ENCODE data around the gene ENTREP1.
A peak's percentile ranks its signal among the peaks of the same experiment; 100 is the strongest.

ENTREP1 gene

DNA sequence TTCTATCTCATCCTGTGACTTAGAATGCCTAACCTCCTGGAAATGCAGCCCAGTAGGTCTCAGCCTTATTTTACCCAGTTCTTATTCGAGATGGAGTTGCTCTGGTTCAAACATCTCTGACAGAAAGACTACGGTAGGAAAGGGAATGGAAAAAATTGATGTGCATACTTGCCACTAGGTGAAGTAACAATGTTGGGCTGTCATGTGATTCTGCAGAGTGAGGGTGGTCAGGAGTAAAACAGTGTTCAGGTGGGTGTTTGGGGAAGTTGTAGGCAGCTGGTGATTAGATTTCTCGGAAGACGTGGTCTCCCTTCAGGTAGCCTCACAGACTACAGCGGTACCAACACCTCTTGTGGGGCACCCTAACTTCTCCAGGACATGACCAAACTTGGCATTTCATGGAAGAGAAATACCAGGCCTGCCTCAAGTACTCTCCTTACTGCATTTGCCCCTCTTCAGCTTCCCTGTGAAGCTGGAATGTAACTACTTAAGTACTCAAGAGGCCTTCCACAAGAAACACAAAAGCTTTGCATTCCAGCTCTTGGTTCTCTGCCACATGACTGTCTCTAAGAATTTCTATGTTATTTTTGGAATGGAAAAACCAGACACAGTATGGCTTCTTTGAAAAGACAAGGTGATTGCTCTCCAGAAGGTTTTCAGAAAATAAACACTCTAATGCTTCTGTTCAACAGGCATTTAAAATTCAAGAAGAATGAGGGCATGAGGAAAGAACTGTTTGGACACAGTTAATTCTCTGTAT lies 17.4 kb upstream of the ENTREP1 start:
- Mint-ChIP-seq H3K27me3 (peaks cover 18% of the 10 kb centered on the region), H3K4me3 (no peak overlapping the region), H3K4me1 (no peaks in the 10 kb centered on the region), H3K9me3 (peaks cover 6% of the 10 kb centered on the region), H3K36me3 (no peaks in the 10 kb centered on the region), H3K27ac (no peak overlapping the region)
- no peak for ATAC-seq

GRCh38 chr9:69308206-69308931 lies 16.6 kb upstream of the ENTREP1 start:
- Mint-ChIP-seq H3K9me3 (peaks cover 7% of the 10 kb centered on the region), H3K27me3 (peaks cover 18% of the 10 kb centered on the region), H3K4me3 (no peak overlapping the region), H3K4me1 (no peaks in the 10 kb centered on the region), H3K27ac (no peak overlapping the region), H3K36me3 (no peaks in the 10 kb centered on the region)
- ATAC-seq = no peak

- Mint-ChIP-seq H3K27me3 (no peaks in the 10 kb centered on the region), H3K27ac (no peak overlapping the region), H3K4me1 (no peaks in the 10 kb centered on the region), H3K4me3 (no peak overlapping the region), H3K9me3 (peaks cover 19% of the 10 kb centered on the region), H3K36me3 (no peaks in the 10 kb centered on the region)
- no peak for ATAC-seq
Measured at GRCh38 chr9:69313175-69313574, 11.8 kb upstream of the ENTREP1 start.

GRCh38 chr9:69314547-69314946 lies 10.5 kb upstream of the ENTREP1 start:
- Mint-ChIP-seq H3K36me3 (no peaks in the 10 kb centered on the region), H3K4me3 (no peak overlapping the region), H3K27ac (no peak overlapping the region), H3K27me3 (no peaks in the 10 kb centered on the region), H3K4me1 (no peaks in the 10 kb centered on the region), H3K9me3 (peaks cover 19% of the 10 kb centered on the region)
- no peak for ATAC-seq

- peaks cover 18% of the 10 kb centered on the region for H3K9me3 Mint-ChIP-seq
- no peaks in the 10 kb centered on the region for H3K36me3 Mint-ChIP-seq
- H3K4me1 Mint-ChIP-seq = no peaks in the 10 kb centered on the region
- ATAC-seq = no peak
- H3K27me3 Mint-ChIP-seq = peaks cover 16% of the 10 kb centered on the region
- H3K4me3 Mint-ChIP-seq = no peak overlapping the region
- no peak overlapping the region for H3K27ac Mint-ChIP-seq
Measured at GRCh38 chr9:69317081-69317480, 7.9 kb upstream of the ENTREP1 start.

- Mint-ChIP-seq H3K4me3 (no peak overlapping the region), H3K4me1 (no peaks in the 10 kb centered on the region), H3K27me3 (peaks cover 16% of the 10 kb centered on the region), H3K27ac (no peak overlapping the region), H3K36me3 (no peaks in the 10 kb centered on the region), H3K9me3 (peaks cover 13% of the 10 kb centered on the region)
- peak; percentile 86 for ATAC-seq
Measured at GRCh38 chr9:69317894-69318293, 7.1 kb upstream of the ENTREP1 start.

GRCh38 chr9:69319324-69320025 lies 5.5 kb upstream of the ENTREP1 start:
- no peaks in the 10 kb centered on the region for H3K4me1 Mint-ChIP-seq
- H3K4me3 Mint-ChIP-seq = no peak overlapping the region
- ATAC-seq = no peak
- no peak overlapping the region for H3K27ac Mint-ChIP-seq
- peaks cover 28% of the 10 kb centered on the region for H3K27me3 Mint-ChIP-seq
- H3K36me3 Mint-ChIP-seq = no peaks in the 10 kb centered on the region
- peaks cover 3% of the 10 kb centered on the region for H3K9me3 Mint-ChIP-seq

- no peak overlapping the region for H3K27ac Mint-ChIP-seq
- H3K27me3 Mint-ChIP-seq = peaks cover 44% of the 10 kb centered on the region
- no peaks in the 10 kb centered on the region for H3K36me3 Mint-ChIP-seq
- no peak for ATAC-seq
- H3K9me3 Mint-ChIP-seq = peaks cover 3% of the 10 kb centered on the region
- no peaks in the 10 kb centered on the region for H3K4me1 Mint-ChIP-seq
- H3K4me3 Mint-ChIP-seq = no peak overlapping the region
Measured at GRCh38 chr9:69322256-69322655, 2.8 kb upstream of the ENTREP1 start.

DNA sequence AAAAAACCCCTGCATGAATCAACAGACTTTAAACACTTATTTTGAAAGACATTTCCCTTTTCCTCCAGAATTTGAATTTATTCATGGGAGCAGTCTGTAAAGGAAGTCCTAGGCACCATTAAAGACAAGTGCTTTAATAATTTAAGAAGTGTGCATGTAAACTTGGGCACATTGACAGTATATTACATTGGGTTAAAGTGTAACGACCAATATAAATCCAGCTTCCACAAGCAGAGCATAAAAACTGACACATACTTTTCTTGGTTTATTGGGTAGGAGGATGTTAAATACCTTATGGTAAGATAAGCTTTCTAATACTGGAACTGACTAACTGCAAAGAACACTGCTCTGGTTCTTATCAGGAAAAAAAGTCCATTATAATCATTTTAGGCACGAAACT lies 1.2 kb upstream of the ENTREP1 start:
- no peak overlapping the region for H3K27ac Mint-ChIP-seq
- peaks cover 44% of the 10 kb centered on the region for H3K27me3 Mint-ChIP-seq
- no peak overlapping the region for H3K4me3 Mint-ChIP-seq
- no peak for ATAC-seq
- H3K9me3 Mint-ChIP-seq = no peaks in the 10 kb centered on the region
- no peaks in the 10 kb centered on the region for H3K36me3 Mint-ChIP-seq
- H3K4me1 Mint-ChIP-seq = no peaks in the 10 kb centered on the region

GRCh38 chr9:69325409-69326212 lies 596 bp downstream of the ENTREP1 start:
- no peaks in the 10 kb centered on the region for H3K36me3 Mint-ChIP-seq
- ATAC-seq = no peak
- H3K27me3 Mint-ChIP-seq = peaks cover 39% of the 10 kb centered on the region
- no peaks in the 10 kb centered on the region for H3K9me3 Mint-ChIP-seq
- H3K4me3 Mint-ChIP-seq = no peak overlapping the region
- no peak overlapping the region for H3K27ac Mint-ChIP-seq
- no peaks in the 10 kb centered on the region for H3K4me1 Mint-ChIP-seq

DNA sequence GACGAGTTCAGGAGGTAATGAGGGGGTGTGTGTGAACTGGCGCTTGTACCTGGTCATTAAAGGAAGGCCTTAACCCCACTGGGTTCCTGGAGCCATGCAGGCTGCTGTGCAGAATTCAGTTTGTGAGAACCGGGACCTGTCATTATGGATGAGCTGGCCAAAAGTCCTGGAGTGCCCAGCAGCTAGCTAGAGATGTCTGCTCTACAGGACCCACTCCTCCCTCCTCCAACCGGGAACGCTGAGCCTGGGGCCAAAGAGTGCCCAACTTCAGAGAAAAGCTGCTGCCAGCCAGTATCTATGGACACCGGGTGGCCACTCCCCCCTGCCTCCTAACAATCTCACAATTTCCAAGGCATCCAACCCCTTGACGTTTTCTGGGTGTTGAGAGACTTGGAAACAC lies 1.2 kb downstream of the ENTREP1 start:
- Mint-ChIP-seq H3K36me3 (no peaks in the 10 kb centered on the region), H3K27ac (no peak overlapping the region), H3K27me3 (peaks cover 33% of the 10 kb centered on the region), H3K9me3 (no peaks in the 10 kb centered on the region), H3K4me1 (no peaks in the 10 kb centered on the region), H3K4me3 (no peak overlapping the region)
- no peak for ATAC-seq

DNA sequence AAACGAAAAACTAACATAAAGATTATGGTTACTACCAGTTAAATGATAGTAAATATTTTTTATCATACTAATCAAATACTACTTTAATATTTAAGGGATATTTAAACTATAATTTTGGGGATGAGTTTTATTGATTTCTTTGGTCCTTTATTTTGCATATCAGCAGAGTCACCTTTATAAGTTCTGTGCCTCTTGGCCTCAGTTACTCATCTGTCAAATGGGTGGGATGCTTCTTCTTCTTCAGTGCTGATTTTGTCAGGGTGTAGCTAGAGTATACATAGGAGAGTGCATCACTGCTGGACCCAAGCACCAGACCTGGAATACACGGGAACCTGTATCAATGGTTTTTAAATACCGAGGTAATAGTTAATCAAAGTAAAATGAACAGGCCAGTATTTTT lies 5.6 kb downstream of the ENTREP1 start:
- no peaks in the 10 kb centered on the region for H3K4me1 Mint-ChIP-seq
- peaks cover 8% of the 10 kb centered on the region for H3K27me3 Mint-ChIP-seq
- H3K27ac Mint-ChIP-seq = no peak overlapping the region
- H3K9me3 Mint-ChIP-seq = no peaks in the 10 kb centered on the region
- H3K36me3 Mint-ChIP-seq = no peaks in the 10 kb centered on the region
- no peak overlapping the region for H3K4me3 Mint-ChIP-seq
- ATAC-seq = no peak

GRCh38 chr9:69331444-69331843 lies 6.4 kb downstream of the ENTREP1 start:
- Mint-ChIP-seq H3K4me3 (no peak overlapping the region), H3K4me1 (no peaks in the 10 kb centered on the region), H3K9me3 (no peaks in the 10 kb centered on the region), H3K27ac (no peak overlapping the region), H3K36me3 (no peaks in the 10 kb centered on the region), H3K27me3 (no peaks in the 10 kb centered on the region)
- no peak for ATAC-seq

DNA sequence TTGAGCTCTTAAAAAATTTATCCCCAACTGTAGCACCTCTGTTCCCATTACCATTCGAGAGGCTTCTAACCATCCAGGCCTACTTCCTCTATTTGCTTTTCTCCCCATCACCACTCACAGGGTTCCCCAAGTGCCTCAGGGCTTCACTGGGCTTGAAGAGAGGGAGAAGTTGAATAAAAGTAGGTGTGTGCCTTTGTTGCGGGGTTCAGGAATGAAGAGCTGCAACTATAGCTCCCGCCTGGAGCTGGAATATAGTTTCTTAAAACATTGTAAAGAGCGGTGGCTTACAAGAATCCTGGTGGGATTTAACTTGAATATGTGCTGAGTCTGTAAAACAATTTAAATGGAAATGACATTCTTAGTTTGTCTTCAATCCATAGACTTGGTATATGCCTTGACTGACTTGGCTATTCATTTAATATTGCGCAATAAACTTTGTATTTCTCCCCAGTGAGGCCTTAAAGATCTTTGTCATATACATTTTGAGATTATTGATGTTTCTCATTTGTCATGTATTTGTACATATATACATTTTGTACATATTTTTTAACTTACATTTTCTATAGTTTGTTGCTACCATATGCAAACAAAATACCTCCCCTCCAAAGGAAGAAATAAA lies 7.2 kb downstream of the ENTREP1 start:
- H3K4me1 Mint-ChIP-seq = no peaks in the 10 kb centered on the region
- no peak overlapping the region for H3K4me3 Mint-ChIP-seq
- no peaks in the 10 kb centered on the region for H3K36me3 Mint-ChIP-seq
- H3K27ac Mint-ChIP-seq = no peak overlapping the region
- no peaks in the 10 kb centered on the region for H3K27me3 Mint-ChIP-seq
- H3K9me3 Mint-ChIP-seq = no peaks in the 10 kb centered on the region
- ATAC-seq = no peak

- ATAC-seq = no peak
- Mint-ChIP-seq H3K27me3 (no peaks in the 10 kb centered on the region), H3K36me3 (no peaks in the 10 kb centered on the region)
Measured at GRCh38 chr9:69333716-69334115, 8.7 kb downstream of the ENTREP1 start.

More at GRCh38 chr9:69333716-69334115, 8.7 kb downstream of the ENTREP1 start:
- Mint-ChIP-seq H3K27ac (no peak overlapping the region), H3K9me3 (no peaks in the 10 kb centered on the region), H3K4me1 (no peaks in the 10 kb centered on the region), H3K4me3 (no peak overlapping the region)

Measured in stimulated activated memory B cell treated with anti-CD40 and anti-IgM and Interleukin-4, amounts not matched to agents 10 μg/mL and 1 μg/mL and 100 μg/mL, for 72 hours (primary cell).